Left ventricle myocardium inferior (tissue), 1 donor: ENCODE measurements around the gene ADCY4. TPM values are rescaled to one million over a fixed set of nuclear protein-coding genes. Genes with fewer than 3 reads are reported as not detected.

Source experiments
- DNase-seq: peaks from one replicate; pipeline ENCODE4 v3.0.0-alpha.2; 2020
- H3K27ac ChIP-seq: fragments of 200-600 bp; replicated peaks from 2 replicates; pipeline ENCODE4 v1.8.0; 2021
- H3K27me3 ChIP-seq: fragments of 200-600 bp; 2 replicates; pipeline ENCODE4 v1.8.0; 2021; ENCODE audit warnings: low read depth
- H3K36me3 ChIP-seq: fragments of 200-600 bp; 2 replicates; pipeline ENCODE4 v1.8.0; 2021
- H3K4me1 ChIP-seq: fragments of 200-600 bp; 2 replicates; pipeline ENCODE4 v1.8.0; 2021
- H3K4me3 ChIP-seq: fragments of 200-600 bp; 2 replicates; pipeline ENCODE4 v1.8.0; 2021; ENCODE audit warnings: mild to moderate bottlenecking, moderate library complexity
- H3K9me3 ChIP-seq: fragments of 200-600 bp; replicated peaks from 2 replicates; pipeline ENCODE4 v1.8.0; 2021
- intact Hi-C: fragments of 100-400 bp; cut with micrococcal nuclease; formaldehyde crosslinking; loops from one replicate; pipeline ENCODE4 v1.11.0; 2022
- total RNA-seq: library from RNA; stranded (reverse); fragmentation: NEBNext Ultra II Directional; extraction: Animal tissue kit (Norgen Biotek cat#: 25700); gene quantifications from one replicate; pipeline ENCODE4 v1.2.1, GENCODE V29; 2021
- TF ChIP-seq, protein P1 (sequence below): fragments of 200-600 bp; IDR thresholded peaks from 2 replicates; pipeline ENCODE4 v1.8.0; 2021; ENCODE audit warnings: antibody characterized with exemption, mild to moderate bottlenecking, borderline replicate concordance
- donor health status: DM: no; HTN: yes; CAD: no; lungs with severe emphysema.

Gene ADCY4
- total RNA-seq, 1 donor from 2014 or later: 26.6 TPM

DNA sequence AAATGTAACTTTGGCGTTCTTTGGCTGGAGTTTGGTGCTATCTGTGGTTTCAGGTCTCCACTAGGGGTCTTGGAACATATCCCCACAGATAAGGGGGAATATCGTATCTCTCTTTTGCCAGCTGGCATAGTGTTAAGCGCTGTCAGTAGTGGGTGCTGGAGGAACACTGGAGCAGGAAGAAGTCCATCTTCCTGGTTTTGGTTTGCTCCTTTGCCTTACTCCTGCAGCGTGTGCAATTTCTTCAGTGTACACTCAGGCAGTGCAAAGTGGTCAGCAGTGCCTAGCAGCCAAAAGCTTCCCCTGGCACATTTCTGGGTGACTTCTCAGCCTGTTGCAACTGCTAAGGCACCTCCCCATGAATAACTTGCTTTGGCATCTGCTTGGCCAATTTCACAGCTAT is 16.6 kb upstream of the ADCY4 start:
- TF ChIP-seq, protein P1, sequence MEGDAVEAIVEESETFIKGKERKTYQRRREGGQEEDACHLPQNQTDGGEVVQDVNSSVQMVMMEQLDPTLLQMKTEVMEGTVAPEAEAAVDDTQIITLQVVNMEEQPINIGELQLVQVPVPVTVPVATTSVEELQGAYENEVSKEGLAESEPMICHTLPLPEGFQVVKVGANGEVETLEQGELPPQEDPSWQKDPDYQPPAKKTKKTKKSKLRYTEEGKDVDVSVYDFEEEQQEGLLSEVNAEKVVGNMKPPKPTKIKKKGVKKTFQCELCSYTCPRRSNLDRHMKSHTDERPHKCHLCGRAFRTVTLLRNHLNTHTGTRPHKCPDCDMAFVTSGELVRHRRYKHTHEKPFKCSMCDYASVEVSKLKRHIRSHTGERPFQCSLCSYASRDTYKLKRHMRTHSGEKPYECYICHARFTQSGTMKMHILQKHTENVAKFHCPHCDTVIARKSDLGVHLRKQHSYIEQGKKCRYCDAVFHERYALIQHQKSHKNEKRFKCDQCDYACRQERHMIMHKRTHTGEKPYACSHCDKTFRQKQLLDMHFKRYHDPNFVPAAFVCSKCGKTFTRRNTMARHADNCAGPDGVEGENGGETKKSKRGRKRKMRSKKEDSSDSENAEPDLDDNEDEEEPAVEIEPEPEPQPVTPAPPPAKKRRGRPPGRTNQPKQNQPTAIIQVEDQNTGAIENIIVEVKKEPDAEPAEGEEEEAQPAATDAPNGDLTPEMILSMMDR: no peak
- H3K27me3 ChIP-seq: peaks cover 41% of the 10 kb centered on the region
- peaks cover 15% of the 10 kb centered on the region for H3K4me1 ChIP-seq
- H3K4me3 ChIP-seq: no peak overlapping the region
- no peak overlapping the region for H3K27ac ChIP-seq
- intact Hi-C loops: no loop called here
- no peaks in the 10 kb centered on the region for H3K36me3 ChIP-seq
- H3K9me3 ChIP-seq: no peaks in the 10 kb centered on the region
- DNase-seq: no peak

DNA sequence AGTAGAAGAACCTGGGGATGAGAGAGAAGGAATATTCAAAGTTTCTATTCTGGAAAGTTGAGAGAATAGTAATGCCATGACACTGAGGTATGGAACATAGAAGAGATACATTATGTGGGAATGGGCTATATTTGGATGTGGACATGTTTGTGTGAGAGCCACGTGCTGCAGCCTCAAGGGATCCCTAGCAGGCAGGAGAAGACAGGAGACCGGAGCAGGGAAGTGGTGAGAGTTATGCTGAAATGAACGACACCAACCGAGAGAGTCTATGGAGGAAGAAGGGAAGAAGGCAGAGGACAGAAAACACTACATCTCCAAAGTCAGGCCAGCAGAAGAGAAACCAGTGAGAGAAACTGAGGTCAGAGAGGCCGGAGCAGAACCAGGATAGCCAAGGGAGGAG is 14.9 kb upstream of the ADCY4 start:
- no peak for DNase-seq

DNA sequence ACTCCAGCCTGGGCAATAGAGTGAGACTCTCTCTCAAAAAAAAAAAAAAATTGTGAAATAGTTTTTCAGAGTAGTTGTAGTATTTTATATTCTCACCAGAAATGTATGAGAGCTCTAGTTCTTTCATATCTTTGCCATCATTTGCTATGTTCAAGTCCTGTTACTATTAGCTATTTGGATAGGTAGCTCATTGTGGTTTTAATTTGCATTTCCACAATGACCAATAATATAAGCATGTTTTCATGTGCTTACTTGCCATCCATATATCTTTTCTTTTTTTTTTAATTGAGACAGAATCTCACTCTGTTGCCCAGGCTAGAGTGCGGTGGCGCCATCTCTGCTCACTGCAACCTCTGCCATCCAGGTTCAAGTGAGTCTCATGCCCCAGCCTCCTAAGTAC is 13.3 kb upstream of the ADCY4 start:
- Histone ChIP-seq H3K27ac (peak overlapping the region; percentile 71), H3K9me3 (no peaks in the 10 kb centered on the region), H3K4me1 (peaks cover 17% of the 10 kb centered on the region), H3K4me3 (no peak overlapping the region), H3K27me3 (peaks cover 45% of the 10 kb centered on the region), H3K36me3 (no peaks in the 10 kb centered on the region)
- intact Hi-C loops: no loop called here
- TF ChIP-seq, protein P1: no peak
- DNase-seq: no peak

More for the DNA sequence above, 14.9 kb upstream of the ADCY4 start:
- Histone ChIP-seq H3K4me3 (no peak overlapping the region), H3K27ac (no peak overlapping the region), H3K9me3 (no peaks in the 10 kb centered on the region), H3K27me3 (peaks cover 44% of the 10 kb centered on the region), H3K36me3 (no peaks in the 10 kb centered on the region), H3K4me1 (peaks cover 17% of the 10 kb centered on the region)
- intact Hi-C loops: no loop called here
- TF ChIP-seq, protein P1: no peak

DNA sequence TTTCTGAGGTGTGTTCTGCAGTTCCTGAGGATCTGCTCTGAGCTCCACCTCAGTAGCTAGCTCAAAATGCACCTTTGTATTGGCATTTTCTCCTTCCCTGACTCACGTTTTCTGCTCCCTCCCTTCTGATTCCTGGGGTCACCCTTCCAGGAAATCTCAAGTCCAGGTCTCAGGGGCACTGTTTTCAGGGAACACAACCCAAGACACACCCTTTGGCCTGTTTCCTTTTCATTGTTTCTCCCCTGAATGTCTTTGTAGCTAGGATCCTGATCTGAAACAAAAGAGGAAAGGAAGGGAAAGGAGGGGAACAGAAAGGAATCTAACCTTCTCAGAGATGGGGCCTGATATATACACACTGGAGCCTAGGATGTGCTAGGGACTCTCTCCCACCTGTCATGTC is 12.3 kb upstream of the ADCY4 start:
- H3K9me3 ChIP-seq: no peaks in the 10 kb centered on the region
- peaks cover 17% of the 10 kb centered on the region for H3K4me1 ChIP-seq
- TF ChIP-seq, protein P1: no peak
- no peak for DNase-seq
- H3K27me3 ChIP-seq: peaks cover 35% of the 10 kb centered on the region
- H3K27ac ChIP-seq: peak overlapping the region; percentile 71
- intact Hi-C loops: no loop called here
- H3K36me3 ChIP-seq: no peaks in the 10 kb centered on the region
- H3K4me3 ChIP-seq: no peak overlapping the region

DNA sequence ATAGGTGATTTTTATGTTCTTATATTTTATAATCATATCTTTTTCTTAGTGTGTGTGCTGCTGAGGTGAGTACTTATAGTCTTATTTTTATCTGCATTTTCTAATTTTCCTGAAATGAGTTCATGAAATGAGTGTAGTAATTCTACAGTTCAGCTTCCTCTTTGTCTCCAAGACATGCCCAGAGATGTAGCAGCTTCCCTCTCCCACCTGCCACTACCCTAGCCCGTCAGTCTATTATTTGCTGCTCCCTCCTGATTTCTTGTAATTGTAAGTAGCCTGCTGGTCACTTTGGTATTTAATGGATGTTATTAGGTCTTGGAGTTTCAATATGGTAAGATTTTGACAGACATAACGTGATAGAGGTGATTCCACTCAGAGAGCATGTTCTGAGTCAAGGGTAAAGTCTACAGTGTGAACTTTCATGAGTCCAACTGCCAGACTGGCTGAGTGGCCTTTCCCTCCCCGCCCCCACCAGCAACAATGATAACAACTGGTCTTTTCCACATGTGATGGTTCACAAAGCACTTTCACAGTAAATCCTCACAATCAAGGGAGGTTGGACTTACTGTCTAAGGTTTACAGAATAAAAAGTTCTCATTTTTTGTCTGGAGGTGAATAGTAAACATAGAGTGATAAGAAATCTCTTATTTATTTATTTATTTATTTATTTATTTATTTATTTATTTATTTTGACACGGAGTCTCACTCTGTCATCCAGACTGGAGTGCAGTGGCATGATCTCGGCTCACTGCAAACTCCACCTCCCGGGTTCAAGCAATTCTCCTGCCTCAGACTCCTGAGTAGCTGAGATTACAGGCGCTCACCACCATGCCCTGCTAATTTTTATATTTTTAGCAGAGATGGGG is 9.2 kb upstream of the ADCY4 start:
- TF ChIP-seq, protein P1: no peak
- H3K27me3 ChIP-seq: peaks cover 41% of the 10 kb centered on the region
- H3K27ac ChIP-seq: no peak overlapping the region
- peaks cover 30% of the 10 kb centered on the region for H3K4me1 ChIP-seq
- no peak overlapping the region for H3K4me3 ChIP-seq
- no peaks in the 10 kb centered on the region for H3K9me3 ChIP-seq
- intact Hi-C loops: no loop called here
- no peak for DNase-seq
- H3K36me3 ChIP-seq: no peaks in the 10 kb centered on the region
